Gastroesophageal sphincter (tissue), 3 donors: ENCODE results near the gene KRT83.

Experiments used
- CTCF ChIP-seq, 4 experiments: fragments of 200-600 bp in 2 of 4; fragments of 450-650 bp in 2 of 4; sonication (generic) in 1 of 4; IDR thresholded peaks; one replicate each; pipeline ENCODE4 v1.5.1; 2017 to 2019; ENCODE audit warnings: antibody characterized with exemption in 4 of 4, mild to moderate bottlenecking in 2 of 4, moderate library complexity in 2 of 4
- EP300 ChIP-seq: sonication (generic); formaldehyde crosslinking; IDR thresholded peaks from one replicate; pipeline ENCODE4 v1.6.1; 2017; ENCODE audit warnings: antibody characterized with exemption, mild to moderate bottlenecking
- POLR2A ChIP-seq, 2 donors: fragments of 450-650 bp; IDR thresholded peaks; one replicate each; pipeline ENCODE4 v1.6.1; 2017; ENCODE audit warnings: antibody characterized with exemption in 2 of 2, mild to moderate bottlenecking in 2 of 2, moderate library complexity in 1 of 2

GRCh38 chr12:52291267-52291935 is 29.8 kb downstream of the KRT83 start, which contains the start of gene KRT81:
- TF ChIP-seq CTCF (IDR thresholded peaks at IDR 0.05) (no peak), EP300 (no peak), POLR2A (IDR thresholded peaks at IDR 0.05) (no peak)
